HL-60 (cell line): ENCODE measurements around the gene ZDHHC4.

Source experiments
- DNase-seq, 2 experiments: peaks; one replicate each; pipeline ENCODE4 v3.0.0-alpha.2; 2010 to 2020; ENCODE audit warnings: low read depth in 1 of 2, low spot score in 1 of 2
- H3K27ac ChIP-seq: fragments of 250-450 bp; sonication (Bioruptor Pico); replicated peaks from 2 replicates; pipeline ENCODE4 v1.5.1; 2020; ENCODE audit warnings: mild to moderate bottlenecking, moderate library complexity
- H3K27me3 ChIP-seq: fragments of 250-450 bp; sonication (Bioruptor Pico); 2 replicates; pipeline ENCODE4 v1.5.1; 2021; ENCODE audit warnings: mild to moderate bottlenecking, moderate library complexity; ENCODE audit not compliant: insufficient read depth, poor library complexity, severe bottlenecking
- H3K4me3 ChIP-seq: replicated peaks from 2 replicates; pipeline ENCODE4 v1.5.1; 2011; ENCODE audit warnings: mild to moderate bottlenecking, control low read depth, low read length; ENCODE audit not compliant: insufficient read depth
- CTCF ChIP-seq: IDR thresholded peaks from one replicate; pipeline ENCODE4 v1.5.1; 2011; ENCODE audit warnings: low read length, control low read depth, inconsistent platforms; ENCODE audit not compliant: insufficient read depth
- GABPA ChIP-seq: IDR thresholded peaks from 2 replicates; pipeline ENCODE4 v1.6.1; 2012; ENCODE audit warnings: low read depth
- POLR2AphosphoS5 ChIP-seq: IDR thresholded peaks from 2 replicates; pipeline ENCODE4 v1.6.1; 2012; ENCODE audit warnings: low read depth
- REST ChIP-seq: IDR thresholded peaks from 2 replicates; pipeline ENCODE4 v1.6.1; 2012; ENCODE audit warnings: low read depth; ENCODE audit not compliant: insufficient replicate concordance
- SPI1 ChIP-seq: IDR thresholded peaks from 2 replicates; pipeline ENCODE4 v1.6.1; 2012; ENCODE audit warnings: low read depth, mild to moderate bottlenecking, borderline replicate concordance

The ZDHHC4 gene

GRCh38 chr7:6542368-6542767 is 34.9 kb upstream of the ZDHHC4 start:
- TF ChIP-seq POLR2AphosphoS5 (no peak), GABPA (no peak), REST (no peak), CTCF (no peak), SPI1 (no peak)
- no peak overlapping the region for H3K27ac ChIP-seq
- H3K4me3 ChIP-seq = no peak overlapping the region
- no peak for DNase-seq
- H3K27me3 ChIP-seq = no peaks in the 10 kb centered on the region

GRCh38 chr7:6545398-6546126 is 31.7 kb upstream of the ZDHHC4 start:
- H3K27ac ChIP-seq = peak overlapping the region; percentile 57
- H3K4me3 ChIP-seq = no peak overlapping the region
- DNase-seq = peak in 1 of 2 experiments; percentile 78
- TF ChIP-seq POLR2AphosphoS5 (peak; percentile 43; the same call in 1 of the 2 replicates), CTCF (no peak), GABPA (no peak), SPI1 (peak; percentile 48; the same call in 1 of the 2 replicates), REST (no peak)
- H3K27me3 ChIP-seq = no peaks in the 10 kb centered on the region

- Histone ChIP-seq H3K4me3 (no peak overlapping the region), H3K27ac (peak overlapping the region; percentile 57), H3K27me3 (no peaks in the 10 kb centered on the region)
- no peak for TF ChIP-seq REST
- TF ChIP-seq GABPA = no peak
- no peak for TF ChIP-seq CTCF
- peak; percentile 72 for TF ChIP-seq SPI1
- DNase-seq = peak in 1 of 2 experiments; percentile 48
Measured at GRCh38 chr7:6546498-6547251, 30.6 kb upstream of the ZDHHC4 start.
